Vagina (tissue), 2 donors: ENCODE data around the gene RGL1. TPM values are rescaled to one million over a fixed set of nuclear protein-coding genes. Genes with fewer than 3 reads are reported as not detected.
"Not testable (repeated sequence)": the region's sequence is repeated elsewhere in the genome, so short reads cannot be mapped to it uniquely, and the experiment has no call there.

ENCODE experiments used
- DNase-seq, 2 donors: peaks; one replicate each; pipeline ENCODE4 v3.0.0-alpha.2; 2017; ENCODE audit errors: extremely low spot score in 2 of 2
- H3K27ac ChIP-seq: fragments of 200-600 bp; sonication (generic); one replicate; pipeline ENCODE4 v1.5.1; 2019
- H3K27me3 ChIP-seq: fragments of 200-600 bp; sonication (generic); one replicate; pipeline ENCODE4 v1.5.1; 2019
- H3K36me3 ChIP-seq, 2 donors: fragments of 200-600 bp; sonication (generic); one replicate each; pipeline ENCODE4 v1.5.1; 2017 to 2019
- H3K4me1 ChIP-seq: fragments of 200-600 bp; sonication (generic); one replicate; pipeline ENCODE4 v1.5.1; 2019
- H3K4me3 ChIP-seq, 2 donors: fragments of 200-600 bp; sonication (generic); 1 replicate in 1 of 2; 2 replicates in 1 of 2; pipeline ENCODE4 v1.5.1; 2016 to 2019
- H3K9me3 ChIP-seq: fragments of 200-600 bp; sonication (generic); one replicate; pipeline ENCODE4 v1.5.1; 2019
- CTCF ChIP-seq, 3 experiments: fragments of 450-650 bp in 2 of 3; fragments of 200-600 bp in 1 of 3; sonication (generic) in 1 of 3; IDR thresholded peaks; one replicate each; pipeline ENCODE4 v1.5.1; 2017 to 2019; ENCODE audit warnings: antibody characterized with exemption in 3 of 3, mild to moderate bottlenecking in 2 of 3, moderate library complexity in 2 of 3
- POLR2A ChIP-seq, 2 donors: fragments of 450-650 bp; IDR thresholded peaks; one replicate each; pipeline ENCODE4 v1.6.1; 2017; ENCODE audit warnings: antibody characterized with exemption in 2 of 2, mild to moderate bottlenecking in 2 of 2, moderate library complexity in 2 of 2
- POLR2AphosphoS5 ChIP-seq, 2 donors: sonication (generic); formaldehyde crosslinking; IDR thresholded peaks; one replicate each; pipeline ENCODE4 v1.9.0; 2017; ENCODE audit warnings: antibody characterized with exemption in 2 of 2, mild to moderate bottlenecking in 2 of 2, low read depth in 1 of 2; ENCODE audit not compliant: insufficient read depth in 1 of 2
- intact Hi-C: fragments of 100-400 bp; cut with DNase I; formaldehyde crosslinking; loops from one replicate; pipeline ENCODE4 v1.15.1; 2023
- total RNA-seq: library from RNA; depleted of rRNA; stranded (reverse); fragments of >200 nt; gene quantifications from one replicate; pipeline ENCODE4 v1.2.3, GENCODE V29; 2016

The RGL1 gene
- total RNA-seq, 1 donor from 2014 or later: 23.1 TPM

- Histone ChIP-seq H3K27ac (no peak overlapping the region), H3K27me3 (no peaks in the 10 kb centered on the region), H3K4me3 (no peak overlapping the region), H3K36me3 (no peaks in the 10 kb centered on the region), H3K4me1 (no peaks in the 10 kb centered on the region), H3K9me3 (no peaks in the 10 kb centered on the region)
- TF ChIP-seq CTCF (IDR thresholded peaks at IDR 0.05) (no peak), POLR2A (IDR thresholded peaks at IDR 0.05) (no peak), POLR2AphosphoS5 (IDR thresholded peaks at IDR 0.05; ENCODE audit: insufficient read depth in 1 of 2, low read depth in 1 of 2) (no peak)
- intact Hi-C loops: no loop called here
- no peak for DNase-seq
These were observed 43.0 kb upstream of the RGL1 start for GRCh38 chr1:183761871-183762270.

- H3K4me1 ChIP-seq, DNase-seq, H3K27me3 ChIP-seq, intact Hi-C loops, H3K4me3 ChIP-seq, H3K36me3 ChIP-seq, H3K27ac ChIP-seq, H3K9me3 ChIP-seq: not testable (repeated sequence)
These were observed 42.1 kb upstream of the RGL1 start for GRCh38 chr1:183762856-183763255.

GRCh38 chr1:183764981-183765380 is 39.9 kb upstream of the RGL1 start:
- no peak for DNase-seq
- H3K27me3 ChIP-seq: no peaks in the 10 kb centered on the region
- intact Hi-C loops: no loop called here
- no peaks in the 10 kb centered on the region for H3K9me3 ChIP-seq
- no peaks in the 10 kb centered on the region for H3K36me3 ChIP-seq
- no peak for TF ChIP-seq CTCF (IDR thresholded peaks at IDR 0.05)
- no peak for TF ChIP-seq POLR2AphosphoS5 (IDR thresholded peaks at IDR 0.05; ENCODE audit: insufficient read depth in 1 of 2, low read depth in 1 of 2)
- TF ChIP-seq POLR2A (IDR thresholded peaks at IDR 0.05): no peak
- H3K4me1 ChIP-seq: no peaks in the 10 kb centered on the region
- H3K4me3 ChIP-seq: no peak overlapping the region
- no peak overlapping the region for H3K27ac ChIP-seq

GRCh38 chr1:183769956-183770815 is 34.7 kb upstream of the RGL1 start:
- no peaks in the 10 kb centered on the region for H3K4me1 ChIP-seq
- no peaks in the 10 kb centered on the region for H3K27me3 ChIP-seq
- no peaks in the 10 kb centered on the region for H3K36me3 ChIP-seq
- no peak for DNase-seq
- no peak overlapping the region for H3K4me3 ChIP-seq
- TF ChIP-seq CTCF (IDR thresholded peaks at IDR 0.05): no peak
- TF ChIP-seq POLR2AphosphoS5 (IDR thresholded peaks at IDR 0.05; ENCODE audit: insufficient read depth in 1 of 2, low read depth in 1 of 2): no peak
- TF ChIP-seq POLR2A (IDR thresholded peaks at IDR 0.05): no peak
- H3K9me3 ChIP-seq: no peaks in the 10 kb centered on the region
- intact Hi-C loops: no loop called here
- H3K27ac ChIP-seq: no peak overlapping the region

GRCh38 chr1:183770816-183771128 is 34.1 kb upstream of the RGL1 start:
- H3K9me3 ChIP-seq: no peaks in the 10 kb centered on the region
- DNase-seq: no peak
- TF ChIP-seq POLR2AphosphoS5 (IDR thresholded peaks at IDR 0.05; ENCODE audit: insufficient read depth in 1 of 2, low read depth in 1 of 2) (no peak), CTCF (IDR thresholded peaks at IDR 0.05) (no peak), POLR2A (IDR thresholded peaks at IDR 0.05) (no peak)
- no peak overlapping the region for H3K4me3 ChIP-seq
- no peaks in the 10 kb centered on the region for H3K27me3 ChIP-seq
- no peaks in the 10 kb centered on the region for H3K4me1 ChIP-seq
- no peaks in the 10 kb centered on the region for H3K36me3 ChIP-seq
- intact Hi-C loops: no loop called here
- no peak overlapping the region for H3K27ac ChIP-seq
